B cell (primary cell): ENCODE data around the gene LRRC26. TPM values are rescaled to one million over a fixed set of nuclear protein-coding genes. Genes with fewer than 3 reads are reported as not detected.

Source experiments
- ATAC-seq: fragments of 200-7000 bp; cut with Tn5 transposase; one replicate; pipeline ENCODE4 v1.10.0; 2021; ENCODE audit warnings: low read depth, mild to moderate bottlenecking, moderate number of reproducible peaks, moderate library complexity
- CTCF ChIA-PET: fragments of 350-600 bp; sonication (Branson Sonifier 250); formaldehyde crosslinking; loops from one replicate; lab custom pipeline; 2021; ENCODE audit warnings: antibody characterized with exemption, inconsistent platforms; lab: Charles Lee
- POLR2A ChIA-PET: fragments of 350-600 bp; sonication (Branson Sonifier 250); formaldehyde crosslinking; loops from one replicate; lab custom pipeline; 2021; ENCODE audit warnings: antibody characterized with exemption; lab: Charles Lee
- DNase-seq: peaks from one replicate; pipeline ENCODE4 v3.0.0; 2013
- H2AFZ ChIP-seq: 2 replicates; pipeline ENCODE4 v1.6.1; 2012; ENCODE audit warnings: mild to moderate bottlenecking, low read depth, low read length; ENCODE audit not compliant: insufficient read depth, poor library complexity, severe bottlenecking
- H3K27ac ChIP-seq, 2 donors: 1 replicate in 1 of 2; 2 replicates in 1 of 2; pipeline ENCODE4 v1.5.1; 2012 to 2013; ENCODE audit warnings: low read length in 2 of 2, mild to moderate bottlenecking in 2 of 2, moderate library complexity in 1 of 2
- H3K27me3 ChIP-seq, 4 experiments: fragments of 200-600 bp in 1 of 4; sonication (generic) in 1 of 4; replicated peaks in 1 of 4; 1 replicate in 2 of 4; 2 replicates in 2 of 4; pipeline versions ENCODE4 v1.6.1 to v1.7.0; 2013 to 2016; ENCODE audit warnings: low read length in 3 of 4, mild to moderate bottlenecking in 2 of 4, mixed read lengths in 1 of 4, moderate library complexity in 1 of 4; ENCODE audit not compliant: insufficient read depth in 4 of 4, control insufficient read depth in 3 of 4; ENCODE audit errors: control extremely low read depth in 1 of 4
- H3K36me3 ChIP-seq, 2 experiments: replicated peaks in 1 of 2; 1 replicate in 1 of 2; 2 replicates in 1 of 2; pipeline versions ENCODE4 v1.6.1 to v1.7.1; 2013; ENCODE audit warnings: low read length in 1 of 2; ENCODE audit not compliant: insufficient read depth in 2 of 2, control insufficient read depth in 1 of 2; ENCODE audit errors: control extremely low read depth in 1 of 2, extremely low read depth in 1 of 2
- H3K4me1 ChIP-seq, 2 donors: fragments of 200-600 bp in 1 of 2; sonication (generic) in 1 of 2; 1 replicate in 1 of 2; 2 replicates in 1 of 2; pipeline versions ENCODE4 v1.5.1 to v1.6.1; 2013 to 2017; ENCODE audit warnings: low read length in 2 of 2; ENCODE audit not compliant: control insufficient read depth in 2 of 2, insufficient read depth in 2 of 2
- H3K4me2 ChIP-seq: replicated peaks from 2 replicates; pipeline ENCODE3; 2012; ENCODE audit warnings: mild to moderate bottlenecking, low read depth, low read length; ENCODE audit not compliant: poor library complexity, severe bottlenecking
- H3K4me3 ChIP-seq, 5 experiments: fragments of 200-600 bp in 1 of 5; sonication (generic) in 1 of 5; 1 replicate in 3 of 5; 2 replicates in 2 of 5; pipeline versions ENCODE4 v1.5.1 to v1.7.0; 2011 to 2016; ENCODE audit warnings: low read length in 4 of 5, mild to moderate bottlenecking in 4 of 5, low read depth in 2 of 5, control low read depth in 1 of 5, moderate library complexity in 1 of 5; ENCODE audit not compliant: insufficient read depth in 1 of 5; ENCODE audit errors: control extremely low read depth in 1 of 5, extremely low read depth in 1 of 5
- H3K79me2 ChIP-seq: fragments of 200-600 bp; sonication (generic); one replicate; pipeline ENCODE4 v1.6.0; 2016; ENCODE audit warnings: low read length; ENCODE audit not compliant: control insufficient read depth, insufficient read depth
- H3K9ac ChIP-seq: fragments of 200-600 bp; sonication (generic); 2 replicates; pipeline ENCODE4 v1.6.1; 2017; ENCODE audit warnings: mild to moderate bottlenecking, low read length, moderate library complexity
- H3K9me3 ChIP-seq, 3 donors: one replicate each; pipeline versions ENCODE4 v1.6.1 to v1.7.1; 2013; ENCODE audit warnings: low read length in 2 of 3; ENCODE audit not compliant: control insufficient read depth in 2 of 3, insufficient read depth in 1 of 3; ENCODE audit errors: control extremely low read depth in 1 of 3
- H4K20me1 ChIP-seq: 2 replicates; pipeline ENCODE4 v1.6.0; 2012; ENCODE audit warnings: mild to moderate bottlenecking, low read length; ENCODE audit not compliant: insufficient read depth, control insufficient read depth, poor library complexity, severe bottlenecking
- H3K27ac Mint-ChIP-seq: one replicate; pipeline ENCODE4 v1.8.0; 2021; ENCODE audit warnings: mixed read lengths
- H3K27me3 Mint-ChIP-seq: one replicate; pipeline ENCODE4 v1.8.0; 2021; ENCODE audit warnings: mixed read lengths
- H3K4me1 Mint-ChIP-seq: one replicate; pipeline ENCODE4 v1.8.0; 2021; ENCODE audit warnings: mixed read lengths
- H3K4me3 Mint-ChIP-seq: one replicate; pipeline ENCODE4 v1.8.0; 2021; ENCODE audit warnings: mixed read lengths
- H3K9me3 Mint-ChIP-seq: one replicate; pipeline ENCODE4 v1.8.0; 2022; ENCODE audit warnings: mixed read lengths; ENCODE audit not compliant: insufficient read depth
- EZH2 ChIP-seq: IDR thresholded peaks from 2 replicates; pipeline ENCODE4 v1.6.1; 2012; ENCODE audit warnings: borderline replicate concordance, low read depth, mild to moderate bottlenecking, moderate library complexity, low read length; ENCODE audit not compliant: insufficient read depth, poor library complexity, severe bottlenecking
- WGBS: methylation state at CpG from one replicate; pipeline ENCODE4 v1.1.5; 2013; ENCODE audit warnings: missing lambda C conversion rate; ENCODE audit not compliant: insufficient coverage; 5-methylcytosine and 5-hydroxymethylcytosine counted together
- intact Hi-C: fragments of 100-400 bp; cut with micrococcal nuclease; formaldehyde crosslinking; loops from one replicate; pipeline ENCODE4 v1.10.0; 2022
- polyA plus RNA-seq: library from polyadenylated mRNA; depleted of rRNA; stranded (reverse); fragments of >200 nt; gene quantifications from 2 replicates; pipeline ENCODE4 v1.2.3, GENCODE V29; 2012
- total RNA-seq, 2 donors: library from RNA; stranded (reverse); fragments of 120-200 nt in 1 of 2; gene quantifications; 1 replicate in 1 of 2; 2 replicates in 1 of 2; pipeline versions ENCODE4 v1.2.3 to v1.2.4, GENCODE V29; 2013 to 2022
- TF ChIP-seq, protein P1 (sequence below): fragments of 200-600 bp; IDR thresholded peaks from one replicate; pipeline ENCODE4 v1.8.0; 2022; ENCODE audit warnings: antibody characterized with exemption, mild to moderate bottlenecking

The LRRC26 gene
- total and polyA plus RNA-seq, 2 donors (not counting 1 experiment from before 2014, with no cell fraction given), result not detected

GRCh38 chr9:137172901-137173795, 3.3 kb upstream of the LRRC26 start:
- Histone ChIP-seq H3K4me2 (no peak overlapping the region), H3K36me3 (peaks cover 0 to 5% of the 10 kb centered on the region in 2 experiments), H3K9ac (no peak overlapping the region), H4K20me1 (no peaks in the 10 kb centered on the region), H3K27me3 (peaks cover 0 to 43% (median 16%) of the 10 kb centered on the region in 4 experiments), H3K4me1 (peaks cover 11 to 30% of the 10 kb centered on the region in 2 donors), H3K9me3 (peaks cover 0 to 10% (median 0%) of the 10 kb centered on the region in 3 donors), H3K79me2 (no peaks in the 10 kb centered on the region), H3K27ac (no peak overlapping the region), H2AFZ (no peak overlapping the region), H3K4me3 (no peak overlapping the region)
- 19% methylated on average over 20 of the region's 21 CpGs for WGBS
- ChIA-PET CTCF (interaction anchor here (1.1 kb wide), 1 partner anchor 63 kb away, joined by 3 read pairs; no protein-coding TSS in a partner anchor), POLR2A (interaction anchor here (0.7 kb wide), 1 partner anchor 146 kb away, joined by 4 read pairs; no protein-coding TSS in a partner anchor)
- no peak overlapping the region for H3K27ac Mint-ChIP-seq
- TF ChIP-seq EZH2, result no peak
- TF ChIP-seq, protein P1, sequence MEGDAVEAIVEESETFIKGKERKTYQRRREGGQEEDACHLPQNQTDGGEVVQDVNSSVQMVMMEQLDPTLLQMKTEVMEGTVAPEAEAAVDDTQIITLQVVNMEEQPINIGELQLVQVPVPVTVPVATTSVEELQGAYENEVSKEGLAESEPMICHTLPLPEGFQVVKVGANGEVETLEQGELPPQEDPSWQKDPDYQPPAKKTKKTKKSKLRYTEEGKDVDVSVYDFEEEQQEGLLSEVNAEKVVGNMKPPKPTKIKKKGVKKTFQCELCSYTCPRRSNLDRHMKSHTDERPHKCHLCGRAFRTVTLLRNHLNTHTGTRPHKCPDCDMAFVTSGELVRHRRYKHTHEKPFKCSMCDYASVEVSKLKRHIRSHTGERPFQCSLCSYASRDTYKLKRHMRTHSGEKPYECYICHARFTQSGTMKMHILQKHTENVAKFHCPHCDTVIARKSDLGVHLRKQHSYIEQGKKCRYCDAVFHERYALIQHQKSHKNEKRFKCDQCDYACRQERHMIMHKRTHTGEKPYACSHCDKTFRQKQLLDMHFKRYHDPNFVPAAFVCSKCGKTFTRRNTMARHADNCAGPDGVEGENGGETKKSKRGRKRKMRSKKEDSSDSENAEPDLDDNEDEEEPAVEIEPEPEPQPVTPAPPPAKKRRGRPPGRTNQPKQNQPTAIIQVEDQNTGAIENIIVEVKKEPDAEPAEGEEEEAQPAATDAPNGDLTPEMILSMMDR, result no peak
- peaks cover 3% of the 10 kb centered on the region for H3K27me3 Mint-ChIP-seq
- intact Hi-C loops, result no loop called here
- no peaks in the 10 kb centered on the region for H3K9me3 Mint-ChIP-seq
- H3K4me1 Mint-ChIP-seq, result peaks cover 9% of the 10 kb centered on the region
- no peak overlapping the region for H3K4me3 Mint-ChIP-seq
- DNase-seq (no peak), ATAC-seq (no peak)
